Common myeloid progenitor, CD34-positive (primary cell): ENCODE results near the gene CAPN7.

Experiments used
- CTCF ChIA-PET: fragments of 350-600 bp; sonication (Branson Sonifier 250); formaldehyde crosslinking; loops from one replicate; lab custom pipeline; 2021; ENCODE audit warnings: antibody characterized with exemption; lab: Charles Lee
- POLR2A ChIA-PET: fragments of 350-600 bp; sonication (Branson Sonifier 250); formaldehyde crosslinking; loops from one replicate; lab custom pipeline; 2021; ENCODE audit warnings: antibody characterized with exemption; lab: Charles Lee
- DNase-seq, 3 donors: peaks; one replicate each; pipeline versions ENCODE4 v3.0.0 to v3.0.0-alpha.2; 2013
- H3K27ac ChIP-seq, 2 experiments: 1 replicate in 1 of 2; 2 replicates in 1 of 2; pipeline ENCODE4 v1.7.0; 2013; ENCODE audit warnings: inconsistent platforms in 2 of 2, low read length in 2 of 2, mild to moderate bottlenecking in 2 of 2, low read depth in 1 of 2, moderate library complexity in 1 of 2; ENCODE audit not compliant: severe bottlenecking in 2 of 2, insufficient read depth in 1 of 2, poor library complexity in 1 of 2
- H3K27me3 ChIP-seq, 5 experiments: replicated peaks in 2 of 5; 1 replicate in 3 of 5; 2 replicates in 2 of 5; pipeline versions ENCODE4 v1.6.1 to v1.7.0; 2013; ENCODE audit warnings: low read length in 4 of 5, mild to moderate bottlenecking in 2 of 5, moderate library complexity in 2 of 5, inconsistent platforms in 1 of 5; ENCODE audit not compliant: insufficient read depth in 5 of 5, control insufficient read depth in 4 of 5
- H3K36me3 ChIP-seq, 4 experiments: 1 replicate in 2 of 4; 2 replicates in 2 of 4; pipeline versions ENCODE4 v1.6.1 to v1.7.0; 2013; ENCODE audit warnings: low read length in 3 of 4, control low read depth in 1 of 4, mild to moderate bottlenecking in 1 of 4; ENCODE audit not compliant: control insufficient read depth in 4 of 4, insufficient read depth in 4 of 4
- H3K4me1 ChIP-seq, 4 experiments: 1 replicate in 3 of 4; 2 replicates in 1 of 4; pipeline versions ENCODE4 v1.6.1 to v1.7.1; 2013; ENCODE audit warnings: low read length in 3 of 4, mild to moderate bottlenecking in 3 of 4, control low read depth in 1 of 4, inconsistent platforms in 1 of 4, moderate library complexity in 1 of 4; ENCODE audit not compliant: control insufficient read depth in 4 of 4, insufficient read depth in 4 of 4; ENCODE audit errors: control extremely low read depth in 1 of 4
- H3K4me3 ChIP-seq, 7 experiments: 1 replicate in 4 of 7; 2 replicates in 3 of 7; pipeline versions ENCODE4 v1.5.1 to v1.7.0; 2013; ENCODE audit warnings: mild to moderate bottlenecking in 7 of 7, low read length in 6 of 7, moderate library complexity in 6 of 7, inconsistent platforms in 2 of 7, low read depth in 2 of 7, control low read depth in 1 of 7; ENCODE audit not compliant: insufficient read depth in 4 of 7, control insufficient read depth in 1 of 7; ENCODE audit errors: extremely low read depth in 1 of 7
- H3K9me3 ChIP-seq, 5 experiments: 1 replicate in 4 of 5; 2 replicates in 1 of 5; pipeline versions ENCODE4 v1.6.1 to v1.7.1; 2013; ENCODE audit warnings: low read length in 4 of 5, mild to moderate bottlenecking in 2 of 5, inconsistent platforms in 1 of 5, low read depth in 1 of 5, moderate library complexity in 1 of 5; ENCODE audit not compliant: control insufficient read depth in 4 of 5, insufficient read depth in 2 of 5; ENCODE audit errors: control extremely low read depth in 1 of 5
- WGBS: methylation state at CpG from one replicate; pipeline ENCODE4 v1.1.5; 2013; ENCODE audit not compliant: insufficient coverage; 5-methylcytosine and 5-hydroxymethylcytosine counted together

The CAPN7 gene

DNA sequence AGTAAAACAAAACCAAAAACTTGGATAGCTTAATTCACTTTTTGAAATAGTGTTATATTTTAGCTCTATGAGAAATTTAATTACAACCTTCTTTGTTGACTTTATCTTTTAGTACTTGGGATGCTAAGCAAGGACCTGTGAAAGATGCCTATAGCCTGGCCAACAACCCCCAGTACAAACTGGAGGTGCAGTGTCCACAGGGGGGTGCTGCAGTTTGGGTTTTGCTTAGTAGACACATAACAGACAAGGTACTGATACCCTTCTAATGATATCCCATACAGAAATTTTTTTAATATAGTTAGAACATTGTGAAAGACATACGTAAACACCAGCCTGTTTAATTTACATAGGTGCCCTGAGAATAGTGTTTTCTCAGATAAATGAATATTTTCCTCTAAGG is 35.3 kb downstream of the CAPN7 start:
- H3K4me3 ChIP-seq, result no peak overlapping the region
- no peaks in the 10 kb centered on the region for H3K9me3 ChIP-seq
- POLR2A ChIA-PET, result no interaction called here
- no peaks in the 10 kb centered on the region for H3K4me1 ChIP-seq
- peak; percentile 44 to 71 (median 61) for DNase-seq
- peaks cover 7 to 71% (median 47%) of the 10 kb centered on the region in 4 experiments for H3K36me3 ChIP-seq
- no peaks in the 10 kb centered on the region for H3K27me3 ChIP-seq
- CTCF ChIA-PET, result interaction anchor here (0.9 to 1.6 kb wide), 3 partner anchors 15 to 164 kb away, joined by 3 to 5 read pairs (median 4); no protein-coding TSS in a partner anchor
- no peak overlapping the region for H3K27ac ChIP-seq
- WGBS, result no CpG with 5 or more reads among the region's 1 CpG

DNA sequence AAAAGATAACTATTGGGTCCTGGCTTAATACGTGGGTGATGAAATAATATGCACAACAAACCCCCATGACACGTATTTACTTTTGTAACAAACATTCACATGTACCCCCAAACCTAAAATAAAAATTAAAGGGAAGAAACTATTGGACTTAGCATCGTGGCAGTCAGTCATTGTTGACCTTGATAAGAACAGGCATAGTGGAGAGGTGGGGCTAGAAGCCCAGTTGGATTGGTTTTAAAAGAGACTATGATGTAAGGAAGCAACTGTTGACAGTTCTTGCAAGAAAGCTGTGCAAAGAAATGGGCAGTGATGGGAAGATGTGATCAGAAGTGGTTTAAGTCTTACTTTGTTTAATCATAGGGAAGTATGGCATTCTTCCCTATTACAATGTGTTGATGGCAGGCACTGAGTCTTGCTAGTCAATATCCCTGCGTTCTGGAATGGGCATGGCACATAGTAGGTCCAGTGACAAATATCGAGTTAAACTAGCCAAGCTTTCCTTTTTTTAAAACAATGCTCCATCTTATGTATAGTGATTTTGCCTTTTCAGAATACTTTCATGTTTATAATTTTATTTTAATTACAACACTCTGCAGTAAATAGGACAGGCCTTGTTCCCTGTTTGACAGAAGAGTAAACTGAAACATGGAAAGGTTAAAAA is 37.9 kb downstream of the CAPN7 start:
- no peak for DNase-seq
- WGBS, result 100% methylated on average over 1 of the region's 5 CpGs
- POLR2A ChIA-PET, result no interaction called here
- Histone ChIP-seq H3K27me3 (no peaks in the 10 kb centered on the region), H3K4me3 (no peak overlapping the region), H3K36me3 (peaks cover 9 to 81% (median 46%) of the 10 kb centered on the region in 4 experiments), H3K27ac (no peak overlapping the region), H3K9me3 (no peaks in the 10 kb centered on the region), H3K4me1 (no peaks in the 10 kb centered on the region)
- CTCF ChIA-PET, result interaction anchor here (0.8 to 1.8 kb wide), 6 partner anchors 8 to 158 kb away, joined by 3 to 4 read pairs (median 4); partner anchors contain the start of gene CAPN7

GRCh38 chr3:15246186-15246585 is 40.1 kb downstream of the CAPN7 start:
- DNase-seq, result no peak
- Histone ChIP-seq H3K36me3 (peaks cover 6 to 74% (median 39%) of the 10 kb centered on the region in 4 experiments), H3K27ac (no peak overlapping the region), H3K9me3 (no peaks in the 10 kb centered on the region), H3K4me1 (no peaks in the 10 kb centered on the region), H3K4me3 (no peak overlapping the region), H3K27me3 (no peaks in the 10 kb centered on the region)
- WGBS, result no CpG with 5 or more reads among the region's 2 CpGs
- POLR2A ChIA-PET, result no interaction called here
- CTCF ChIA-PET, result interaction anchor here (1.1 to 1.6 kb wide), 2 partner anchors 9 to 22 kb away, joined by 3 to 4 read pairs; no protein-coding TSS in a partner anchor

- peaks cover 14 to 82% (median 56%) of the 10 kb centered on the region in 4 experiments for H3K36me3 ChIP-seq
These were observed 47.1 kb downstream of the CAPN7 start for GRCh38 chr3:15253023-15253697.

DNA sequence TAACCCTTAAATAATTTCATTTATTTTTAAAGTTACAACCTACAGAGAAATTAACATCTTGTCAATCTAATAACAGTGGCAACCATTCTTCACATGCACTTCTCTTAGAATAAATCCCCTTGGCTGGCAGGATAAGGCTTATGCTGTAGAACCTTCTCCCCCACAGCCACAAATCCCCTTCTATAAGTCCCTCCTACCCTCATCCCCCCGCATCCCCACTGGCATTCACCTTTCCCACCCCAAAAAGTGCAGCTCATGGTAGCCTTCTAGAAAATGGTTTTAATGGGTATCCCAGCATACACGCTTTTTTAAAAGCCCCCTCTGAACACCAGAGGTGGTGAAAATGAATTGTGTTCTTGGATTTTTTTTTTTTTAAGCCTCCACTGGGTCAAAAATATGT is 49.2 kb downstream of the CAPN7 start:
- no peaks in the 10 kb centered on the region for H3K27me3 ChIP-seq
- no CpG with 5 or more reads among the region's 2 CpGs for WGBS
- no peaks in the 10 kb centered on the region for H3K4me1 ChIP-seq
- H3K4me3 ChIP-seq, result no peak overlapping the region
- POLR2A ChIA-PET, result no interaction called here
- CTCF ChIA-PET, result interaction anchor here (2.8 to 3.6 kb wide), 2 partner anchors 13 to 150 kb away, joined by 8 to 12 read pairs; no protein-coding TSS in a partner anchor
- H3K36me3 ChIP-seq, result peaks cover 14 to 84% (median 58%) of the 10 kb centered on the region in 4 experiments
- no peak for DNase-seq
- no peak overlapping the region for H3K27ac ChIP-seq
- H3K9me3 ChIP-seq, result no peaks in the 10 kb centered on the region

More at GRCh38 chr3:15253023-15253697, 47.1 kb downstream of the CAPN7 start:
- ChIA-PET CTCF (interaction anchor here (1.1 to 1.6 kb wide), 2 partner anchors 12 to 152 kb away, joined by 3 to 5 read pairs; no protein-coding TSS in a partner anchor), POLR2A (no interaction called here)
- Histone ChIP-seq H3K4me1 (no peaks in the 10 kb centered on the region), H3K4me3 (no peak overlapping the region), H3K27me3 (no peaks in the 10 kb centered on the region), H3K9me3 (no peaks in the 10 kb centered on the region), H3K27ac (peak overlapping the region in 1 of 2 experiments; percentile 26)
- no peak for DNase-seq
- WGBS, result 98% methylated on average over 5 of the region's 7 CpGs

GRCh38 chr3:15256861-15257341 is 50.9 kb downstream of the CAPN7 start:
- CTCF ChIA-PET, result interaction anchor here (1.5 to 3.6 kb wide), 4 partner anchors 11 to 148 kb away, joined by 4 to 12 read pairs (median 6); no protein-coding TSS in a partner anchor
- DNase-seq, result no peak
- no peaks in the 10 kb centered on the region for H3K27me3 ChIP-seq
- H3K27ac ChIP-seq, result no peak overlapping the region
- POLR2A ChIA-PET, result no interaction called here
- no peak overlapping the region for H3K4me3 ChIP-seq
- H3K9me3 ChIP-seq, result no peaks in the 10 kb centered on the region
- H3K4me1 ChIP-seq, result no peaks in the 10 kb centered on the region
- peaks cover 15 to 89% (median 46%) of the 10 kb centered on the region in 4 experiments for H3K36me3 ChIP-seq
- WGBS, result 91% methylated on average over 7 of the region's 8 CpGs
